ENCODE data around the gene AATF. TPM values are rescaled to one million over a fixed set of nuclear protein-coding genes. Genes with fewer than 3 reads are reported as not detected.
A peak's percentile ranks its signal among the peaks of the same experiment; 100 is the strongest.

Gene AATF
- total RNA-seq, 2 donors from 2014 or later = 95.0 to 114 TPM

DNA sequence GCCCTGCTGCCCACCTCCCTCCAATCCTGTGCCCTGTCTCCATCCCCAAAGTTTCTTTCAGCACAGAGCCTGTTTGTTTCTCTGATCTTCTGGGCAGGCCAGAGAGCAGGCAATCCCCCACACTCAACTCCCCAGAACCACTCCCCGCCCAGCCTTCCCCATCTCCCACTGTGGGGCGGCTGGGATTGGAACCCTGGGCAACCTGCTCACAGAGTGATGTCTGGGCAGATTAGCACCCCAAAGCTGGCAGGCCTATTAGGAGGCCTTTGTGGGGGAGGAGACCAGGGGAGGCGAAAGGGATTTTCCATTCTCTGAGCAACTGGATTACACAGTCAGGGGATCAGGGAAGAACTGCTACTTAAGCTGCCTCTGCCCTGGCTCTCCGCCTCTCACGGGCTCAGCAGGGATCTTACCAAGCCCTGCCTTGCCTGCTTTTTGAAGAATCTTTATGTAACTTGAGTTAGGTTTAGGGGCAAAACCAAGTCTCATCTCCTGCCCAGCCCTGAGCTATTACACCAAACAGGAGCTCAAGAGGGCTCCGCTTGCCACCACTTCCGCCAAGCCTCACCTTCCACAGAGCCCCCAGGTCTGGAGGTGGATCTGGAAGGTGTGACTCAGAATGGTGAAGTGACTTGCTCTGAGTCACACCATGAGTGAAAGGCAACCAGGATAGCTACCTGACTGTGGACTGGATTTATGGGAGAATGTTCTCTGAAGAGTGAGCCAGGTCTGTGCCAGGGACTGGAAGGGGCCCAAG lies 27.5 kb upstream of the AATF start:
- Mint-ChIP-seq H3K9me3 (no peaks in the 10 kb centered on the region), H3K4me1 (ENCODE audit: low read depth in 2 of 2) (no peaks in the 10 kb centered on the region), H3K4me3 (no peak overlapping the region), H3K27ac (no peak overlapping the region), H3K36me3 (no peaks in the 10 kb centered on the region), H3K27me3 (peaks cover 26 to 48% of the 10 kb centered on the region in 2 donors)
- no peak for ATAC-seq
- DNase-seq (ENCODE audit: low spot score) = peak; percentile 39

DNA sequence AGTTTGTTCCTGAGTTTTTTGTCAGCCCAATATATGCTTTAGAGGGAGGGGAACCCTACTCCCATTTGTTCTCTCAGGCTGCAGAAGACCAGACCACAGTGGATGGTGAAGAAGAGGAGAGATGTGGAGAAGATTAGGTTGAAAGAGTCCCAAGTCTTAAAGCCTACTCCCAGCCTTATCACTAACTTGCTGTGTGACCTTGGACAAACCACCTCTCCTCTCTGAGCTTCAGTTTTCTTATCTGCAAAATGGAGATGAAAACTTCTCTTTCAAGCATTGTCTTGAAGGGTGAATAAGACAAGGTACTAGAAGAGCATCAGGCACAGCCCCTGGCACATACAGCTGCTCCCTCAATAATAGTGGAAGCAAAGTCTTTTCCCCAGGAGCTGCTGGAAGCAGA lies 26.6 kb upstream of the AATF start:
- Mint-ChIP-seq H3K9me3 (no peaks in the 10 kb centered on the region), H3K4me3 (no peak overlapping the region), H3K4me1 (ENCODE audit: low read depth in 2 of 2) (no peaks in the 10 kb centered on the region), H3K36me3 (no peaks in the 10 kb centered on the region), H3K27ac (no peak overlapping the region), H3K27me3 (peaks cover 30 to 49% of the 10 kb centered on the region in 2 donors)
- no peak for ATAC-seq
- DNase-seq (ENCODE audit: low spot score) = no peak

DNA sequence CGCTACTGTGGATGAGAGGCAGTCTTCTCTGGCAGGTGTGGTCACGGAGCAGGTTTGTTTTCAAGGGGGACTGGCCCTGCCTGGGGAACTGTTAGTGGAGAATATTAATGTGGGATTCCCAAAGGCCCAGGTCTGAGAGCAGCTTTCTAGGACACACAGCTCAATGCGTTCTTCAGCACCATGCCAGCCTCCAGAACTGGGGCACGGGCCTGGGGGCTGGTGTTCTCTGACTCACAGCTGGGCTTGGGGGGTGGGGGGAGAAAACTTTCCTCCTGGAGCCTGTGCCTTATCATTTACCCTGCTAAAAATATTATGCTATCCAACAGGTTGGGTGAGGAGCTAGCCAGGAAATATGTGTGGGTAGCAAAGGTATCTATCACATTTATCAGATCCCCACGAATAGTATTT lies 24.9 kb upstream of the AATF start:
- no peak overlapping the region for H3K27ac Mint-ChIP-seq
- DNase-seq (ENCODE audit: low spot score) = peak; percentile 44
- H3K36me3 Mint-ChIP-seq = no peaks in the 10 kb centered on the region
- no peaks in the 10 kb centered on the region for H3K9me3 Mint-ChIP-seq
- ATAC-seq = no peak
- peaks cover 40 to 60% of the 10 kb centered on the region in 2 donors for H3K27me3 Mint-ChIP-seq
- H3K4me3 Mint-ChIP-seq = no peak overlapping the region
- peaks cover 8 to 10% of the 10 kb centered on the region in 2 donors for H3K4me1 Mint-ChIP-seq (ENCODE audit: low read depth in 2 of 2)

DNA sequence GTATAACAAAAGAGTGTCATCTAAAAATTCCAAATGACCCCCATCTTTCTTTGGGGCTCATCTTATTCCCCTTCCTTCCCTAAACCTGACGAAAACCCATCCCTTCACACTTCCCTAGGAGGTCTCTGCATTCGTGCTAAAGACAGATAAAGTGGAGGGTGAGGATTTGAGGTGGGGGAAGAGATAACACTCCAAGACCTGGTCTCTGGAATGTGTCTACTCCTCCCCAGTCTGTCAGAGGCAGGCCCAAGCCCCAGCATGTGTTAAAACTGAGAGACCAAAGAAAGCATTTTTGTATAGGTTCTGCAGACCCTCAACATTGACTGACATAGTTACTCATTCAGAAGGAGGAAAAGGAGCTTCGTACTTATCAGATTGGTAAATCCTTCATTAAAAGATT lies 22.5 kb upstream of the AATF start:
- H3K27me3 Mint-ChIP-seq = peaks cover 48 to 63% of the 10 kb centered on the region in 2 donors

DNA sequence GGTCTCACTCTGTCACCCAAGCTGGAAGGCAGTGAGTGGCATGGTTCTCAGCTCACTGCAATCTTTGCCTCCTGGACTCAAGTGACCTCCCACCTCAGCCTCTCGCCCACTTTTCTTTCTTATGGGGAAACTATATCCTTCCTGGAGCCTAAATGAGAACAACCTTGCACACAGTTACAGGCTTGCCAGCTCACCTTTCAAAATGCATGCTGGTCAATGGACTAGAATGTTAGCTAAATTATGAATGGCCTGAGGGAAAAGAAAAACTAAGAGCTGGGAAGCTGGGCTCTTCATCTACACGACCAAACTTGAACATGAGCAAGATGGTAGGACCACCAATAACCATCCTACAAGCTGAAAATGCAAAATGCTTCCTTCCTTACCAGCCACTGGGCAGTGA lies 22.1 kb upstream of the AATF start:
- Mint-ChIP-seq H3K4me1 (ENCODE audit: low read depth in 2 of 2) (peaks cover 13% of the 10 kb centered on the region in 2 donors), H3K36me3 (no peaks in the 10 kb centered on the region), H3K9me3 (no peaks in the 10 kb centered on the region), H3K27me3 (peaks cover 51 to 68% of the 10 kb centered on the region in 2 donors), H3K27ac (no peak overlapping the region), H3K4me3 (no peak overlapping the region)
- ATAC-seq (no peak), DNase-seq (ENCODE audit: low spot score) (no peak)

More for the DNA sequence above, 22.5 kb upstream of the AATF start:
- Mint-ChIP-seq H3K9me3 (no peaks in the 10 kb centered on the region), H3K27ac (no peak overlapping the region), H3K36me3 (no peaks in the 10 kb centered on the region), H3K4me1 (ENCODE audit: low read depth in 2 of 2) (peaks cover 12 to 13% of the 10 kb centered on the region in 2 donors), H3K4me3 (no peak overlapping the region)
- no peak for DNase-seq (ENCODE audit: low spot score)
- no peak for ATAC-seq

DNA sequence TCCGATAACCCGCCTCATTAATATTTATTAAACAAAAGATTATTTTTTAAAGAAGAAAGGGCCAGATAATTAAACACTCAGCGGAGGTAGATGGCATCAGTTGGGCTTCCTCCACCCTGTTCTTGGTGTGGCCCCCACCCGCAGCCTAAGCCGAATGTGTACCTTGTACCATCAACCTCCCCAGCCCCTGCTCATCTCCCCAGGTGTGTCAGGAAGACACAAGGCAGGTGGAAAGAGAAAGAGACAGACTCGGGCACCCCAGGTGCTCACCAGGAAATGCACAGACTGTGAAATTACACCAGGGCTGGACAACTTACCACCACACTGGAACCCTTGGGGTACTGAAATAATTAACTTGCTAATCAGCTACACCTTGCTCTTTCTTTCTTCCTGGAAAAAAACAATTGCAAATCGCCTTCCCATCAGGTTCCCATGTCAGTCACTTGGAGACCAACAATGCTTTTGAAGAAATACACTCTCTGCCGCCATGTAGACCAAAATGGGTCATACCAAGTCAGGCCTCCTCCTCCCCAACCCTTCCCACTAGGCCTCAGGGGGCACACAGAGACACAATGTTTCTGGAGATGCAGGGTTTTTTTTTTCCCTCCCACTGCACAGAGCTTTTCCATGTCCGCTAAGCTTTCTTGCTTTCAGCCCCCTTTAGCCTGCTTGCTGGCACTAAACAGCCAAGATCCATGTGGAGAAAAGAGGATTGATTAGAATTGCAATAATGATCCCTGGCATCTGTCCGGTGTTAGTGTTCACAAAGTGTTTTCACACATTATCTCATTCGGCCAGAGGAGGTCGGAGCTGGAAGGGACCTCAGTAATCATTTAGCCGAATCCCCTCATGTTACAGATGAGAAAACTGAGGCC lies 20.0 kb upstream of the AATF start:
- Mint-ChIP-seq H3K36me3 (no peaks in the 10 kb centered on the region), H3K4me3 (peak overlapping the region; percentile 1), H3K9me3 (no peaks in the 10 kb centered on the region), H3K27me3 (peaks cover 58 to 76% of the 10 kb centered on the region in 2 donors), H3K27ac (no peak overlapping the region), H3K4me1 (ENCODE audit: low read depth in 2 of 2) (peaks cover 23 to 27% of the 10 kb centered on the region in 2 donors)
- DNase-seq (ENCODE audit: low spot score) = peak; percentile 20
- no peak for ATAC-seq

DNA sequence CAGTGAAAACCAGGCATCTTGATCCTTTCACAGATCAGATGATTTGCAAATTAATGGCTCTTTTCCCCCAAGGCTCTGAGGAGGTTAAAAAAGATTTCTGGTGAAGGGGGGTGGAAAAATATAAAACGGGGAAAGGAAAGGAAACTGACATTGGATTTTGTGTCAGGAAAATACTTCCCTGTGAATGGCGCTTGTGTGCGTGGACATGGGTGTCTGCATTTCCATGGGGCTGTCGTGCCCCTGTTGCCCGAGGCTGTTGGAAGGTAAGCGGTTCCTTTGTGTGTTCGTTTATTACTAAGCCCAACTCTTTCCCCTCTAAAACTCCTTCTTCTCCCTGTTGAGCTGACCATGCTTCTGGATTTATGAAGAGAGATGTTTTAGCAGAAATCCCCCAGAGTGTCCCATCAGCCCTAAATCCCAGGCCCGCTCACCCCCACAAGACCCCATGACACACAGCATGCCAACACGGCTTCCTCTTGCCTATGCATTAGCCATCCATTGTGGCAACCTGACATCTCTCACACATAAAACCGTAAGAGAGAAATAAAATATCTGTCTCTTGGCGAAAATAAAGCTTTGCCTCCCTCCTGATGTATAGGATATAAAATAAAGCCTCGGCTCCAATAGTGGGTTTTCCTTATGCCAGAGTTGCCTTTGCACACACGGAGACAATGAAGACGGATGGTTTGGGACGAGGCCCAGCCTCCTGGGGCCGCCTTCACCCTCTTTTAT lies 18.7 kb upstream of the AATF start:
- ATAC-seq (no peak), DNase-seq (ENCODE audit: low spot score) (no peak)
- H3K4me1 Mint-ChIP-seq (ENCODE audit: low read depth in 2 of 2) = peaks cover 28 to 35% of the 10 kb centered on the region in 2 donors
- no peak overlapping the region for H3K4me3 Mint-ChIP-seq
- peaks cover 61 to 81% of the 10 kb centered on the region in 2 donors for H3K27me3 Mint-ChIP-seq
- H3K9me3 Mint-ChIP-seq = no peaks in the 10 kb centered on the region
- no peaks in the 10 kb centered on the region for H3K36me3 Mint-ChIP-seq
- H3K27ac Mint-ChIP-seq = no peak overlapping the region

DNA sequence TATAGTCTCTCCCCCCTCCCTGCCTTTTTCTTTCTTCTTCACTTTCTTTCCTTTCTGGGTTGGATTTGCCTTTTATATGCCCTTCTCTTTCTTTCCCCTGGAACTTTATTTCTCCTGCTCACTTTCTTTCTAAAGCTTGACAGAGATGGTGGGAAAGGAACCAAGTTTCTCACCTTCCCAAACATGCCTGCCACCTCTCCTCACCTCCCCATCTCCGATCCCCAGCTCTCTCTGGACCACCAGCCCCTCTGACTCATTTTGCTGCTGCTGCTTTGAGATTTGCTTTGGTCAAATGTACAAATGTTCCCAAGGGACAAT lies 18.2 kb upstream of the AATF start:
- DNase-seq (ENCODE audit: low spot score) (no peak), ATAC-seq (no peak)
- H3K36me3 Mint-ChIP-seq = no peaks in the 10 kb centered on the region
- H3K4me1 Mint-ChIP-seq (ENCODE audit: low read depth in 2 of 2) = peaks cover 28 to 40% of the 10 kb centered on the region in 2 donors
- no peak overlapping the region for H3K4me3 Mint-ChIP-seq
- H3K27ac Mint-ChIP-seq = no peak overlapping the region
- H3K9me3 Mint-ChIP-seq = no peaks in the 10 kb centered on the region
- H3K27me3 Mint-ChIP-seq = peaks cover 66 to 81% of the 10 kb centered on the region in 2 donors

DNA sequence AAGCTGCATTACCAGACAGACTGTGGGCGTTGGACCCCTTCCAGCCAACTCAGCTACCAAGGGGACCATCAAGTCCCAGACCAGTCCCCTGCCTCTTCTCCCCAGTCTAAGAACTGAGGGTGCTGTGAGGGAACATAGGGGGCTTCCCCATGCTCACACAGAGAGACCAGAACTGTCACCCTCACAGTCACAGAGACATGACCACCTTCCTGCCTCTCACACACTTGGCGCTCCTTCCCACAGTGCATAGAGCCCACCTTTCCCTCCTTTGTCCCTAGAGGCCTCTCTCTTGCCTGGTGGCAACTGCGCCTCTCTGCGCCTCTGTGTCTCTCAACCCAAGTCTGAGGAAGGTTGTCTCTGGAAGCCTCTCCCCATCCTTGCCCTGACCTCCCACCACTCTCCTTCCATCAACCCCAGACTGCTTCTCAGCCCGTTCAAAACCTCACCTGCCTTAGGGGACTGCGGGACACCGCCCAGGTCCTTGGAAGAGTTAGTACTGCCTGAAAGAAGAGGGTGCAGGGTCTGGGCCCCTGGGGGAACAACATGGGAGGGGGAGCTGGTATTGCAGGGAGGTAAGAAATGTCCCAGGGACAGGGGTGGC lies 17.6 kb upstream of the AATF start:
- Mint-ChIP-seq H3K9me3 (no peaks in the 10 kb centered on the region), H3K27ac (no peak overlapping the region), H3K4me1 (ENCODE audit: low read depth in 2 of 2) (peaks cover 28 to 44% of the 10 kb centered on the region in 2 donors), H3K36me3 (no peaks in the 10 kb centered on the region), H3K27me3 (peaks cover 68 to 75% of the 10 kb centered on the region in 2 donors), H3K4me3 (no peak overlapping the region)
- no peak for DNase-seq (ENCODE audit: low spot score)
- ATAC-seq = no peak

DNA sequence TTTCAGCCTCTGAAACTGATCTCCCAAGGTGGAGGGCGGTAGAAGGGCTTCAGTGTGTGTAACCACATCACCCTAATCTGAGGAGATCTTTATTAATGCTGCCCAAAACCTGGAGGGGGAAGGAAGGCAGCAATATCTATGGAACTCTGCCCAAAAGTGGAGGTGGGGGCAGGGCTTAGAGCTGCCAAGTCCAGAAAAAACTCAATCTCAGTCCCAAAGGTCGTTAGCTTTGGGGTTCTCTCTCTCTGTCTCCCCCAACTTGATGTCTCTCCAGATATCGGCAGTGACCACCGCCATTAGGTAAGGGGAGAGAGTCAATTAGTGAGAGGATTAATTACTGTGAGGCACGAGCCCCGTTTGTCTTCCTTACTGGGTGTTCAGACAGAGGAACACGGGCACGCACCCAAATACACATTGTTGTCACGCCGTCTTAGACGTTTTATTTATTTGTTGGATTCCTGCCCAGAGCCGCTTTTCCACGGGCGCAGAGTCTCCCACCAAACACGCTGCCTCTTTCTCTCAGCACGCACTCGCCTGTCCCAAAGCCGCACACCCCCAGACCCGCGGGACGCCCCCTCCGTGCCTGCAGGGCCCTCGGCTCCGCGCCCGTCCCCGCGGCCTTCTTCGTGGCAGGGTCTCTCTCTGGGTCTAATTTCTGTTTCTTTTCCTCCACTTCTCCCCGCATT lies 16.9 kb upstream of the AATF start:
- H3K4me3 Mint-ChIP-seq = peak overlapping the region; percentile 62
- H3K27me3 Mint-ChIP-seq = peaks cover 66 to 74% of the 10 kb centered on the region in 2 donors
- no peak for ATAC-seq
- no peaks in the 10 kb centered on the region for H3K36me3 Mint-ChIP-seq
- H3K27ac Mint-ChIP-seq = no peak overlapping the region
- no peak for DNase-seq (ENCODE audit: low spot score)
- peaks cover 28 to 45% of the 10 kb centered on the region in 2 donors for H3K4me1 Mint-ChIP-seq (ENCODE audit: low read depth in 2 of 2)
- no peaks in the 10 kb centered on the region for H3K9me3 Mint-ChIP-seq

DNA sequence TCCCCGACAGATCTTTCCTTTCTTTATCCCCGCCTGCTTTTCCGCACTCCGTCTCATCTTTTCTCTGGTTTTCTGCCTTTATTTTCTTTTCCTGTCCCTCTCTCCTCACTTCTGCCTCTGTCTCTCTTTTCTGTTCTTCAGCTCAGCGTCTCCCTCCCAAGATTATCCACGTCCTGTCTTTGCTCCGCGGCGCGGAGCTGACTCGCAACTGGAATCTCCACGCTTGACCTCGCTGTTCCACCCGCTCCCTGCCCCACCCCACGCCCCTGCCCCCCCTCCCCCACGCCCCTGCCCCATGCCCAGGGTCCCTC lies 16.4 kb upstream of the AATF start:
- H3K27ac Mint-ChIP-seq = no peak overlapping the region
- ATAC-seq (no peak), DNase-seq (ENCODE audit: low spot score) (no peak)
- H3K9me3 Mint-ChIP-seq = no peaks in the 10 kb centered on the region
- peak overlapping the region; percentile 62 for H3K4me3 Mint-ChIP-seq
- peaks cover 69 to 77% of the 10 kb centered on the region in 2 donors for H3K27me3 Mint-ChIP-seq
- H3K4me1 Mint-ChIP-seq (ENCODE audit: low read depth in 2 of 2) = peaks cover 28 to 50% of the 10 kb centered on the region in 2 donors
- H3K36me3 Mint-ChIP-seq = no peaks in the 10 kb centered on the region

DNA sequence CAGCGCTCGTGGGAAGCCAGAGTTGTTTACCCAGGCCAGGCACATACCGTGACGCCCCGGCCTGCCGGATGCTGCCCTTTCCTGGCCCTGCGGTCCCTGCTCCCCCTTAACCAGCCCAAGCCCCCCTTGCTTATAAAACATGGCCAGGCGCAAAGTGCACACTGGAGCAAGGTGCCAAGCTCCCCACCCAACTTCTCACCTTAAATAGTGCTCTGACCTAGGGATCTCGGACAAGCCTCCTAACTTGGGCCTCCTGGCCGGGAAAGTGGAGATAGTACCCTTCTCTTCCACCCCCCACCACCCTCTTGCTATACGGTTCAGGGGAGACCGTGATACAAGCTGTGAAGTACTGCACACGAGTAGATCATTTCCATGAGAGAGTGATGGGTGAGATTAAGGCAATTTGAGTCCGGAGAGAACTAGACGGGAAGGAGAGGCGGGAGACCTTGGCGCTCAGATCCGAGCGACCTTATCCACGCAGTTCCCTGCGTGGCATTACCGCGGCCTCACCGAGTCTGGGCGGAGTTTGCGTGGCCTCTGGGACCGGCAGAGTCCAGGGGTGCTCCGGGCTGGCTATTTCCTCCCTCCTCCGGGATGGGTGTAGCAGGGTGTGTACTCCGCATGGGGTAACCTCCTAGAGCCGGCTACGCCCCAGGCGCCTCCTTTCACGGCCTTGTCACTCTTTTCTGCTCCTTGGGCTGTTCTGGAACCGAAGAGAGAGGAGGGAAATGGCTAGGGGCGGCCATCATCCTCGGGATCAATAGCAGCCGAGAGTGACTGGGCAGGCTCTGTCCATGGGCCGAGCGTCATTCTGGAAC lies 15.9 kb upstream of the AATF start:
- H3K4me3 Mint-ChIP-seq = peak overlapping the region; percentile 62
- ATAC-seq (no peak), DNase-seq (ENCODE audit: low spot score) (no peak)
- H3K27ac Mint-ChIP-seq = no peak overlapping the region
- H3K9me3 Mint-ChIP-seq = no peaks in the 10 kb centered on the region
- H3K36me3 Mint-ChIP-seq = no peaks in the 10 kb centered on the region
- peaks cover 71 to 77% of the 10 kb centered on the region in 2 donors for H3K27me3 Mint-ChIP-seq
- peaks cover 28 to 53% of the 10 kb centered on the region in 2 donors for H3K4me1 Mint-ChIP-seq (ENCODE audit: low read depth in 2 of 2)
